Measurements from ENCODE around the gene KIF25.
"Not testable (repeated sequence)": the region's sequence is repeated elsewhere in the genome, so short reads cannot be mapped to it uniquely, and the experiment has no call there.

Gene KIF25

GRCh38 chr6:167996424-167997199 is 859 bp upstream of the KIF25 start:
- no peak for FAIRE-seq

- no peak for FAIRE-seq
Observed at GRCh38 chr6:167998215-167998614, 744 bp downstream of the KIF25 start.

GRCh38 chr6:168000198-168001028 is 2.9 kb downstream of the KIF25 start:
- no peak for FAIRE-seq

- no peak for FAIRE-seq
Observed at GRCh38 chr6:168001029-168001332, 3.5 kb downstream of the KIF25 start.

- FAIRE-seq, result not testable (repeated sequence)
Observed at GRCh38 chr6:168001514-168001913, 4.0 kb downstream of the KIF25 start.

GRCh38 chr6:168002804-168003203 is 5.3 kb downstream of the KIF25 start:
- no peak for FAIRE-seq

GRCh38 chr6:168004023-168004422 is 6.6 kb downstream of the KIF25 start:
- no peak for FAIRE-seq

- no peak for FAIRE-seq
Observed at GRCh38 chr6:168004945-168005344, 7.5 kb downstream of the KIF25 start.

- no peak for FAIRE-seq
Observed at GRCh38 chr6:168005796-168006195, 8.3 kb downstream of the KIF25 start.

GRCh38 chr6:168007592-168008338 is 10.3 kb downstream of the KIF25 start:
- no peak for FAIRE-seq

- no peak for FAIRE-seq
Observed at GRCh38 chr6:168009331-168009730, 11.9 kb downstream of the KIF25 start.

- FAIRE-seq, result no peak
Observed at GRCh38 chr6:168011291-168011690, 13.8 kb downstream of the KIF25 start.

GRCh38 chr6:168012431-168013249 is 15.2 kb downstream of the KIF25 start:
- no peak for FAIRE-seq

GRCh38 chr6:168013250-168013915 is 15.9 kb downstream of the KIF25 start:
- FAIRE-seq, result no peak

- no peak for FAIRE-seq
Observed at GRCh38 chr6:168014428-168014827, 17.0 kb downstream of the KIF25 start.

GRCh38 chr6:168015009-168015408 is 17.5 kb downstream of the KIF25 start:
- FAIRE-seq, result no peak

- no peak for FAIRE-seq
Observed at GRCh38 chr6:168015482-168016175, 18.2 kb downstream of the KIF25 start.

- FAIRE-seq, result no peak
Observed at GRCh38 chr6:168016176-168016620, 18.7 kb downstream of the KIF25 start.

- FAIRE-seq, result no peak
Observed at GRCh38 chr6:168016721-168017525, 19.5 kb downstream of the KIF25 start.

GRCh38 chr6:168017629-168018028 is 20.2 kb downstream of the KIF25 start:
- no peak for FAIRE-seq

- FAIRE-seq, result no peak
Observed at GRCh38 chr6:168018664-168019063, 21.2 kb downstream of the KIF25 start.

Measured in G401.6 (cell line).